Gastroesophageal sphincter (tissue), 3 donors: Measurements from ENCODE around the gene TMEM123.

Experiments
- CTCF ChIP-seq, 4 experiments: fragments of 200-600 bp in 2 of 4; fragments of 450-650 bp in 2 of 4; sonication (generic) in 1 of 4; IDR thresholded peaks; one replicate each; pipeline ENCODE4 v1.5.1; 2017 to 2019; ENCODE audit warnings: antibody characterized with exemption in 4 of 4, mild to moderate bottlenecking in 2 of 4, moderate library complexity in 2 of 4
- POLR2A ChIP-seq, 2 donors: fragments of 450-650 bp; IDR thresholded peaks; one replicate each; pipeline ENCODE4 v1.6.1; 2017; ENCODE audit warnings: antibody characterized with exemption in 2 of 2, mild to moderate bottlenecking in 2 of 2, moderate library complexity in 1 of 2
- POLR2AphosphoS5 ChIP-seq: sonication (generic); formaldehyde crosslinking; IDR thresholded peaks from one replicate; pipeline ENCODE4 v1.6.1; 2017; ENCODE audit warnings: antibody characterized with exemption

GRCh38 chr11:102467080-102467708 lies 14.6 kb upstream of the TMEM123 start:
- no peak for TF ChIP-seq CTCF (IDR thresholded peaks at IDR 0.05)
- TF ChIP-seq POLR2AphosphoS5 = no peak
- no peak for TF ChIP-seq POLR2A (IDR thresholded peaks at IDR 0.05)
